ENCODE data around the gene REEP1.
A peak's percentile ranks its signal among the peaks of the same experiment; 100 is the strongest.
"Not testable (repeated sequence)": the region's sequence is repeated elsewhere in the genome, so short reads cannot be mapped to it uniquely, and the experiment has no call there.

The REEP1 gene

GRCh38 chr2:86345783-86346370 is 8.5 kb upstream of the REEP1 start:
- not testable (repeated sequence) for DNase-seq

GRCh38 chr2:86344404-86344803 is 7.0 kb upstream of the REEP1 start:
- DNase-seq: no peak

GRCh38 chr2:86342488-86342887 is 5.1 kb upstream of the REEP1 start:
- DNase-seq: no peak

- DNase-seq: no peak
Measured at GRCh38 chr2:86341470-86341869, 4.0 kb upstream of the REEP1 start.

GRCh38 chr2:86338778-86339295 is 1.4 kb upstream of the REEP1 start:
- DNase-seq: no peak

- DNase-seq: peak; percentile 32 to 41
Measured at GRCh38 chr2:86336675-86337243, 667 bp downstream of the REEP1 start.

- DNase-seq: no peak
Measured at GRCh38 chr2:86335865-86336674, 1.4 kb downstream of the REEP1 start.

GRCh38 chr2:86333378-86333777 is 4.0 kb downstream of the REEP1 start:
- no peak for DNase-seq

GRCh38 chr2:86332654-86333053 is 4.8 kb downstream of the REEP1 start:
- no peak for DNase-seq

- DNase-seq: no peak
Measured at GRCh38 chr2:86331384-86331783, 6.0 kb downstream of the REEP1 start.

GRCh38 chr2:86330001-86330400 is 7.4 kb downstream of the REEP1 start:
- no peak for DNase-seq

- DNase-seq: no peak
Measured at GRCh38 chr2:86323273-86324021, 14.0 kb downstream of the REEP1 start.

GRCh38 chr2:86319700-86320580 is 17.5 kb downstream of the REEP1 start:
- no peak for DNase-seq

- no peak for DNase-seq
Measured at GRCh38 chr2:86315084-86315483, 22.3 kb downstream of the REEP1 start.

- no peak for DNase-seq
Measured at GRCh38 chr2:86314125-86314524, 23.3 kb downstream of the REEP1 start.

GRCh38 chr2:86313341-86313740 is 24.1 kb downstream of the REEP1 start:
- no peak for DNase-seq

GRCh38 chr2:86311879-86312278 is 25.5 kb downstream of the REEP1 start:
- no peak for DNase-seq

- DNase-seq: no peak
Measured at GRCh38 chr2:86309966-86310365, 27.5 kb downstream of the REEP1 start.

GRCh38 chr2:86308984-86309695 is 28.3 kb downstream of the REEP1 start:
- DNase-seq: no peak

- no peak for DNase-seq
Measured at GRCh38 chr2:86308356-86308755, 29.1 kb downstream of the REEP1 start.

- DNase-seq: no peak
Measured at GRCh38 chr2:86307431-86307830, 30.0 kb downstream of the REEP1 start.

GRCh38 chr2:86305915-86306254 is 31.5 kb downstream of the REEP1 start:
- no peak for DNase-seq

All from activated T-cell treated with anti-CD3 and anti-CD28 coated beads, Interleukin-2, amount 50 U/mL, for 48 hours (primary cell).